CD14-positive monocyte (primary cell): ENCODE results near the gene TTC33. TPM values are rescaled to one million over a fixed set of nuclear protein-coding genes. Genes with fewer than 3 reads are reported as not detected.

Source experiments
- DNase-seq, 3 donors: peaks; one replicate each; pipeline ENCODE4 v3.0.0-alpha.2; 2011 to 2022
- H2AFZ ChIP-seq: 2 replicates; pipeline ENCODE4 v1.6.0; 2012; ENCODE audit warnings: mild to moderate bottlenecking, low read depth, low read length, inconsistent platforms; ENCODE audit not compliant: insufficient read depth, poor library complexity, severe bottlenecking
- H3K27ac ChIP-seq, 2 donors: 1 replicate in 1 of 2; 2 replicates in 1 of 2; pipeline ENCODE4 v1.5.1; 2012 to 2013; ENCODE audit warnings: low read length in 2 of 2, control low read depth in 1 of 2, inconsistent platforms in 1 of 2, low read depth in 1 of 2, mild to moderate bottlenecking in 1 of 2
- H3K27me3 ChIP-seq, 2 donors: one replicate each; pipeline versions ENCODE4 v1.6.0 to v1.6.1; 2011 to 2013; ENCODE audit warnings: low read length in 2 of 2; ENCODE audit not compliant: control insufficient read depth in 2 of 2, insufficient read depth in 2 of 2
- H3K36me3 ChIP-seq, 2 donors: replicated peaks in 1 of 2; 1 replicate in 1 of 2; 2 replicates in 1 of 2; pipeline versions ENCODE4 v1.5.1 to v1.6.1; 2012 to 2013; ENCODE audit warnings: low read length in 2 of 2, control low read depth in 1 of 2, inconsistent platforms in 1 of 2, mild to moderate bottlenecking in 1 of 2; ENCODE audit not compliant: insufficient read depth in 2 of 2, control insufficient read depth in 1 of 2
- H3K4me1 ChIP-seq, 2 donors: 1 replicate in 1 of 2; 2 replicates in 1 of 2; pipeline versions ENCODE4 v1.5.1 to v1.6.1; 2012 to 2013; ENCODE audit warnings: low read length in 2 of 2, control low read depth in 1 of 2, inconsistent platforms in 1 of 2, mild to moderate bottlenecking in 1 of 2, moderate library complexity in 1 of 2; ENCODE audit not compliant: insufficient read depth in 2 of 2, control insufficient read depth in 1 of 2
- H3K4me2 ChIP-seq: replicated peaks from 2 replicates; pipeline ENCODE3; 2012; ENCODE audit warnings: low read length, moderate library complexity, mild to moderate bottlenecking; ENCODE audit not compliant: poor library complexity, severe bottlenecking; ENCODE audit errors: extremely low read depth
- H3K4me3 ChIP-seq, 3 experiments: fragments of 200-600 bp in 1 of 3; sonication (generic) in 1 of 3; replicated peaks in 1 of 3; 1 replicate in 2 of 3; 2 replicates in 1 of 3; pipeline ENCODE4 v1.5.1; 2011 to 2013; ENCODE audit warnings: low read length in 3 of 3, mild to moderate bottlenecking in 3 of 3, control low read depth in 2 of 3, low read depth in 2 of 3, inconsistent platforms in 1 of 3, moderate library complexity in 1 of 3
- H3K79me2 ChIP-seq: 2 replicates; pipeline ENCODE4 v1.6.0; 2012; ENCODE audit warnings: mild to moderate bottlenecking, control low read depth, inconsistent platforms, low read length, moderate library complexity; ENCODE audit not compliant: insufficient read depth
- H3K9ac ChIP-seq: 2 replicates; pipeline ENCODE4 v1.6.0; 2017; ENCODE audit warnings: low read length, mild to moderate bottlenecking; ENCODE audit not compliant: insufficient read depth, poor library complexity, severe bottlenecking
- H3K9me3 ChIP-seq, 2 donors: replicated peaks in 1 of 2; 1 replicate in 1 of 2; 2 replicates in 1 of 2; pipeline versions ENCODE4 v1.5.1 to v1.6.1; 2012 to 2013; ENCODE audit warnings: low read length in 2 of 2, control low read depth in 1 of 2; ENCODE audit not compliant: control insufficient read depth in 1 of 2, insufficient read depth in 1 of 2
- H4K20me1 ChIP-seq: 2 replicates; pipeline ENCODE4 v1.6.0; 2012; ENCODE audit warnings: mild to moderate bottlenecking, low read length, control low read depth, moderate library complexity; ENCODE audit not compliant: insufficient read depth
- H3K27ac Mint-ChIP-seq, 7 donors: one replicate each; pipeline ENCODE4 v1.8.0; 2020; ENCODE audit warnings: mild to moderate bottlenecking in 7 of 7, mixed read lengths in 7 of 7, moderate library complexity in 6 of 7, inconsistent platforms in 2 of 7
- H3K27me3 Mint-ChIP-seq, 3 donors: one replicate each; pipeline ENCODE4 v1.8.0; 2021 to 2022; ENCODE audit warnings: low read depth in 3 of 3, mild to moderate bottlenecking in 3 of 3, mixed read lengths in 3 of 3, moderate library complexity in 3 of 3, inconsistent platforms in 1 of 3
- H3K36me3 Mint-ChIP-seq, 2 donors: one replicate each; pipeline ENCODE4 v1.8.0; 2020; ENCODE audit warnings: mixed read lengths in 2 of 2, inconsistent platforms in 1 of 2, mild to moderate bottlenecking in 1 of 2
- H3K4me1 Mint-ChIP-seq: one replicate; pipeline ENCODE4 v1.8.0; 2020; ENCODE audit warnings: mild to moderate bottlenecking, mixed read lengths
- H3K4me3 Mint-ChIP-seq, 2 donors: one replicate each; pipeline ENCODE4 v1.8.0; 2020; ENCODE audit warnings: mild to moderate bottlenecking in 2 of 2, mixed read lengths in 2 of 2, moderate library complexity in 1 of 2
- H3K9me3 Mint-ChIP-seq, 7 donors: one replicate each; pipeline ENCODE4 v1.8.0; 2020 to 2022; ENCODE audit warnings: mixed read lengths in 7 of 7, mild to moderate bottlenecking in 6 of 7, moderate library complexity in 6 of 7, inconsistent platforms in 2 of 7
- CTCF ChIP-seq: fragments of 200-600 bp; IDR thresholded peaks from one replicate; pipeline ENCODE4 v1.8.0; 2022; ENCODE audit warnings: antibody characterized with exemption, mild to moderate bottlenecking
- WGBS: methylation state at CpG from one replicate; pipeline ENCODE4 v1.1.5; 2013; ENCODE audit warnings: missing lambda C conversion rate; ENCODE audit not compliant: insufficient coverage; 5-methylcytosine and 5-hydroxymethylcytosine counted together
- intact Hi-C, 2 donors: fragments of 100-400 bp; cut with micrococcal nuclease; formaldehyde crosslinking; loops; one replicate each; pipeline versions ENCODE4 v1.15.0 to v1.15.1; 2023
- polyA plus RNA-seq, 3 donors: library from polyadenylated mRNA; depleted of rRNA in 1 of 3; unstranded in 2 of 3; stranded (reverse) in 1 of 3; fragments of 300-500 nt in 2 of 3; fragments of >200 nt in 1 of 3; fragmentation: Illumina TruSeq in 2 of 3; gene quantifications; 1 replicate in 2 of 3; 2 replicates in 1 of 3; pipeline ENCODE4 v1.2.3, GENCODE V29; 2012 to 2021
- small RNA-seq: library from RNA; depleted of rRNA; stranded (forward); fragments of <200 nt; gene quantifications from one replicate; pipeline ENCODE3, GENCODE V24; 2012; ENCODE audit warnings: low read depth; ENCODE audit not compliant: insufficient read length

Gene TTC33
- polyA plus RNA-seq, 3 donors = 1.5 to 11.7 (median 9.4) TPM

- peaks cover 0 to 7% of the 10 kb centered on the region in 2 donors for H3K9me3 ChIP-seq
- Mint-ChIP-seq H3K27ac (no peak overlapping the region), H3K4me1 (peaks cover 2% of the 10 kb centered on the region), H3K27me3 (no peaks in the 10 kb centered on the region), H3K36me3 (peaks cover 0 to 2% of the 10 kb centered on the region in 2 donors), H3K4me3 (no peak overlapping the region), H3K9me3 (peaks cover under 1 to 17% (median 9%) of the 10 kb centered on the region in 7 donors)
- intact Hi-C loops = no loop called here
- no peak for TF ChIP-seq CTCF
- H3K4me1 ChIP-seq = no peaks in the 10 kb centered on the region
- H2AFZ ChIP-seq = no peak overlapping the region
- no peaks in the 10 kb centered on the region for H4K20me1 ChIP-seq
- H3K27me3 ChIP-seq = no peaks in the 10 kb centered on the region
- WGBS = no CpG with 5 or more reads among the region's 1 CpG
- no peak overlapping the region for H3K4me2 ChIP-seq
- H3K9ac ChIP-seq = no peak overlapping the region
- no peak for DNase-seq
- H3K79me2 ChIP-seq = no peaks in the 10 kb centered on the region
- H3K36me3 ChIP-seq = no peaks in the 10 kb centered on the region
- no peak overlapping the region for H3K27ac ChIP-seq
- H3K4me3 ChIP-seq = no peak overlapping the region
These were observed 290.3 kb downstream of the TTC33 start for GRCh38 chr5:40465416-40465815.

DNA sequence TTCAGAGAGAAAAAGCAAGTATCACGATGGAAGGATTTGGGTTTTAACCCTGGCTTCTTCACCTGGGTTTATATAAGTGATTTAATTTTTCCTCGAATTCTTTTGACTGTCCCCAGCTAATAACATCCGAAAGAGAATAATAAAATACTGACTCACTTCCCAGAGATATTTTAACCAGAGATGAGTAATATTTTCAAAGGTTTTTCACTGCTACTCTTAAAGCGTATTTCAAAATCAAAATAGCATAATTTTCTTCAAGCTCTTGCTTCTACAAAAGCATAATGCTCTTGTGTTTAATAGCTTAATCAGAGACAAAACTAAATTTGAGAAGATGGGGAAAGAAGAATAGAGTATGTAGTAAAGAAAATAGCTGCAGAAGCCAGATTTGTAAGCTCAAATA is 291.2 kb downstream of the TTC33 start:
- Histone ChIP-seq H3K4me1 (no peaks in the 10 kb centered on the region), H3K4me2 (no peak overlapping the region), H3K9me3 (peaks cover 6 to 7% of the 10 kb centered on the region in 2 donors), H3K9ac (no peak overlapping the region), H3K27ac (no peak overlapping the region), H2AFZ (no peak overlapping the region), H4K20me1 (no peaks in the 10 kb centered on the region), H3K27me3 (no peaks in the 10 kb centered on the region), H3K79me2 (no peaks in the 10 kb centered on the region), H3K4me3 (no peak overlapping the region), H3K36me3 (no peaks in the 10 kb centered on the region)
- H3K27me3 Mint-ChIP-seq = no peaks in the 10 kb centered on the region
- intact Hi-C loops = no loop called here
- no CpG with 5 or more reads among the region's 4 CpGs for WGBS
- H3K27ac Mint-ChIP-seq = no peak overlapping the region
- no peak overlapping the region for H3K4me3 Mint-ChIP-seq
- H3K9me3 Mint-ChIP-seq = peaks cover 7 to 20% (median 11%) of the 10 kb centered on the region in 7 donors
- peaks cover 0 to 4% of the 10 kb centered on the region in 2 donors for H3K36me3 Mint-ChIP-seq
- peaks cover 2% of the 10 kb centered on the region for H3K4me1 Mint-ChIP-seq
- no peak for DNase-seq
- TF ChIP-seq CTCF = no peak

Small RNA genes lying within 50 kb of the gene (small RNA-seq; reads per million reads assigned to genes)
- gene RF00092 (not detected), gene RF00191 (not detected)

Other genes starting within 250 kb of the TTC33 start
- 100 to 1,000 TPM in 1 of 3 donors, 10 to 100 TPM in 2; 44.4 to 119 (median 64.3) TPM for gene PTGER4, start 76.0 kb downstream of the TTC33 start, polyA plus RNA-seq
- gene PRKAA1, start 42.4 kb upstream of the TTC33 start, polyA plus RNA-seq = 10 to 100 TPM; 23.4 to 32.8 (median 29.6) TPM
- gene RPL37, start 79.3 kb upstream of the TTC33 start, polyA plus RNA-seq = 100 to 1,000 TPM in 2 of 3 donors, 10 to 100 TPM in 1; 87.9 to 813 (median 738) TPM
- 10 to 100 TPM in 2 of 3 donors, 1 to 10 TPM in 1; 5.8 to 15.6 (median 10.6) TPM for gene CARD6, start 85.4 kb upstream of the TTC33 start, polyA plus RNA-seq
- gene C7, start 153.5 kb upstream of the TTC33 start, polyA plus RNA-seq = under 1 TPM in 1 of 3 donors, not detected in 2; 0.12 TPM